ELR (cell line): ENCODE results near the gene KCNK2.

ENCODE experiments used
- DNase-seq: peaks from one replicate; pipeline ENCODE4 v3.0.0-alpha.2; 2015; ENCODE audit warnings: low read depth

Gene KCNK2

GRCh38 chr1:215095524-215095923, 13.0 kb downstream of the KCNK2 start:
- no peak for DNase-seq

DNA sequence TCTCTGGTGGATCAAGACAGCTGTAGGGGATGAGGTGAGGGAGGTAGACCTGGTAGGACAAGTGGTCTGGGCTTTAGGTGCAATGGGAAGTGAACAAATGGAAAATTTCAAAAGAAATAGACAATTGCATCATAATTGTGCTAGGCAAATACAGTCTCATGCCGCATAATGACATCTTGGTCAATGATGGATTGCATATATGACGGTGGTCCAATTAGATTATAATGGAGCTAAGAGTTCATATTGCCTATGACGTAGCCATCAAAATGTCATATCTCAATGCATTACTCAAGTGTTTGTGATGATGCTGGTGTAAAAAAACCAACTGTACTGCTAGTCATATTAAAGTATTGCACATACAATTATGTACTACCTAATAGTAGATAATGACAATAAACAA, 19.0 kb downstream of the KCNK2 start:
- DNase-seq, result no peak

- peak; percentile 39 for DNase-seq
Observed at GRCh38 chr1:215104283-215104682, 21.7 kb downstream of the KCNK2 start.

DNA sequence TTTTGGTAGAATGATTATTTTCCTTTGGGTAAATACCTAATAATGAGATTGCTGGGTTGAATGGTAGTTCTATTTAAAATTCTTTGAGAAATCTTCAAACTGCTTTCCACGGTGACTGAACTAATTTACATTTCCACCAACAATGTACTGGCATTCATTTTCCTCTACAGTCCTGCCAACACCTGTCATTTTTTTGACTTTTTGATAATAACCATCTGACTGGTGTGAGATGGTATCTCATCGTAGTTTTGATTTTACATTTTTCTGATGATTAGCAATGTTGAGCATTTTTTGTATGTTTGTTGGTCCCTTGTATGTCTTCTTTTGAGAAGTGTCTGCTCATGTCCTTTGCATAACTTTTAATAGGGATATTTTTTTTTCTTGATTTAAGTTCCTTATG, 23.5 kb downstream of the KCNK2 start:
- no peak for DNase-seq

- DNase-seq, result no peak
Observed at GRCh38 chr1:215109171-215109570, 26.6 kb downstream of the KCNK2 start.

DNA sequence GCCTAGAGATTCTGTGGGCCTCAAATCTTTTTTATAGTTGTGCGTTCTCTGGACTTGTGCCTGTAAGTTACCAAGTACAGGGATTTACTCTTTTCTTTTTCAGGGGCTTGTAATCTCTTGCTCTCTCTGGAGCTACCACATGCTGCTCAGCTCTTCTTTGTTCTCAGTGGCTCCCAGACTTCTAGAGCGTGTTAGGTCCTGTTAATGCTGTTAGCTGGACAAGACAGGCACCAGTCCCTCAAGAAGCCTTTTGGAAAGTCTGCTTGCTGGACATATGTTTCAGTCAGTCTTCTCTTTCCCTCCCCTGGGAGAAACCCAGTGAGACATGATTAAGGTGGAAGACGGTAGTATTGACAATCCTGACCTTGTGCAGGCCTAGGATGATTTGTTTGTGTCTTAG, 29.4 kb downstream of the KCNK2 start:
- DNase-seq, result no peak

- no peak for DNase-seq
Observed at GRCh38 chr1:215113776-215114153, 31.2 kb downstream of the KCNK2 start.

DNA sequence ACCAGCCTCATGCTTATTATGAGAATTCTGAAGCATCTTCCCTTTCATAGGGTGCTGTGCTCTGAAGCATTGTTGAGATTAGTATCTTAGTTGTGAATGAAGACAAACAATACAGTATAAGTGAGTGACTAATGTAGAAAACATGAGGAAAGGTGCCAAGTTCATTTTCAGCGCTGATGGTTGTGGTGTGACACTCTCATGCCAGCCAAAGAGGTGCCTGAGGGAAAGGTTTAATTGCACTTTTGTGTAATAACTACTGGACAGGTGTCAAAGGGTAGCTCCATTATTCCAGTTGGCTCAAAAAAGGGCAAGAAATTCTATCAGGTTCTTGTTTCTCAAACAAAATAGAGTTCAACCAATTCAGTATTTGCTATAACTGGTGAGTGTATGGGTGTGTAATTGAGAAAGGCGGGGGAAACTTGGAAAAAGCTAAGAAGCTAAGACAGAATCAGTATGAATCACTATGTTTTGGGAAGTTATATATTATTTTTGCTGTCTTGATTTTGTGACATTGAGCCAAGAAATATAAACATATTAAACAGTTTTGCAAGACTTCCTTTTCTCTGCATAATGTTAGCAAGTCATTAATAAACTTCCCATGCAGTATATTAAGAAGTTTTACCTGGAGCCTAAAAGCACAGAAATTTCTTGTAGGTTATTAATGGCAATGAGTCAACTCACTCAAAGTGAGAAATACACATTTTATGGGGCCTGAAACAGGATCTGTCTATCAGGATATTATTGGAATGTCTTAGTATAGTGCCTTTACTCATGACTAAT, 31.8 kb downstream of the KCNK2 start:
- DNase-seq, result peak; percentile 83

- DNase-seq, result no peak
Observed at GRCh38 chr1:215115760-215116159, 33.2 kb downstream of the KCNK2 start.

GRCh38 chr1:215118081-215118480, 35.5 kb downstream of the KCNK2 start:
- no peak for DNase-seq

- no peak for DNase-seq
Observed at GRCh38 chr1:215119056-215119455, 36.5 kb downstream of the KCNK2 start.

GRCh38 chr1:215119719-215120365, 37.3 kb downstream of the KCNK2 start:
- no peak for DNase-seq

GRCh38 chr1:215128504-215128903, 46.0 kb downstream of the KCNK2 start:
- no peak for DNase-seq

GRCh38 chr1:215131291-215131690, 48.8 kb downstream of the KCNK2 start:
- DNase-seq, result no peak

- peak; percentile 7 for DNase-seq
Observed at GRCh38 chr1:215132156-215132555, 49.6 kb downstream of the KCNK2 start.

GRCh38 chr1:215133532-215133931, 51.0 kb downstream of the KCNK2 start:
- DNase-seq, result no peak

DNA sequence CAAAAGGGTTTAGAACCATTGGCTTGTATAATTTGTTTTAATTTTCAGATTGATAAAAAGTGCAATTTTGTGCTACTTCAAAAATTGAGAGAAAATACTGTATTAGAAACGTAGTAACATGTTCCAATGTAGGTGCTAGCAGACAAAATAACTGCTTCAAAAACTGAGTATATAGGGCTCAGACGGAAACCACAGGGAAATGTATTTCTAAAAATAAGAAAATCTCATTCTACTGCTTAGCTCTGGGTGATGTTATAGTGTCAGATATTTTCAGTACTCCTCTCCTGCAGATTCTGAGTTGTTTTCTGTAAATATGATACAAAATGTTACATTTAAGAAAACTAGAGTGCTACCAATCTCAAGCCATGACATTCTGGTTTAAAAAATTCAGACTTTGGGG, 55.4 kb downstream of the KCNK2 start:
- no peak for DNase-seq

DNA sequence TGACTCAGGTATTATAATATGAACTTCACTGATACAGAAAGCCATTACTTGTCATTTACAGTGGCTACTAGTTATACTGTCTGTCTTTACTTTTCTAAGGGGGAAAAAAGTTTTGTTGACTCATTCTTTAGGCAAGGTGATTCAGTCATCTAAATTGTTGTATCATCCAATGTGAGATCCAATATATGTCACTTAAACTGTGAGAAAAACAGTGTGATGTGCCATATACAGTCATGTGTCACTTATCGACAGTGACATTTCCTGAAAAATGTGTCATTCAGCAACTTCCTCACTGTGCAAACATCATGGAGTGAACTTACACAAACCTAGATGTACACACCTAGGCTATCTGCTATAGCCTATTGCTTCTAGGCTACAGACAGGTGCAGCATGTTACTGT, 57.6 kb downstream of the KCNK2 start:
- DNase-seq, result peak; percentile 20

DNA sequence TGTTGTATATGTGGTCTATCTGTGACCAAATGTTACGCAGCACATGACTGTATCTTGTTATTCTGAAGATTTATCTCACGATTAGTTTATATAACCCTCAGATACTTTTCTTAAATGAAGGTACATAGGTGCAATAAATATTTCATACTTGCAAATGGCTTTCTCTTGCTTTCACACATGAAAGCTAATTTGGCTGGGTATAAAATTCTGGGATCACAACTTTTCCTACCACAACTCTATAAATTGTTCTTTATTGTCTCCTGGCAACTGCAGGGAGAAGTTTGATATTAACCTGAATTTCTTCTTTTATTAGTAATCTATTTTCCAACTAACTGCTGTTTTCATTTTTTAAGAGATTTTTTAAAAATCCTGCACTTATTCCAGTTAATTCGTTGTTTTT, 58.9 kb downstream of the KCNK2 start:
- no peak for DNase-seq

- no peak for DNase-seq
Observed at GRCh38 chr1:215143497-215143896, 61.0 kb downstream of the KCNK2 start.

- peak; percentile 66 for DNase-seq
Observed at GRCh38 chr1:215146240-215146975, 63.9 kb downstream of the KCNK2 start.

DNA sequence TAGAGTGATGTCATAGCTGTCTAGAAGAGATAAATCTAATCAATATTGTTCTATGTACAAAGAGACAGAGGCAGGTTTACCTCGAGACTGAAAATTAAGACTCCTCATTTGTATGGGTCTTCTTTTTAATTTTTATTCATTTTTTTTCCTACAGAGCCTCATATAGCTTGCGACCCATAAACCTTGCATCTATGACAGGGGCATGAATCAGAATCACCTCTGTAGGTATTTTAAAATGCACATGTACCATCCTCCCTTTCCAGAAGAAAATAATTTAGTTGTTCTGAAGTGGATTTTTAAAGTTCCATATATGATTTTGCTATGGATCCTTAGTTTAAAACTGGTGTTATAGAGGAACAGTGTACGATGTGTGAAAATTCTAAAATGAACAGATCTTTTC, 64.5 kb downstream of the KCNK2 start:
- DNase-seq, result no peak
